SK-N-SH treated with all-trans-retinoic acid at 6 μM for 48 hours (cell line): Measurements from ENCODE around the gene C7orf33.

Experiments used
- BACH2 ChIP-seq: fragments of 250-450 bp; sonication (Bioruptor Pico); IDR thresholded peaks from 2 replicates; pipeline ENCODE4 v1.9.0; 2021; ENCODE audit warnings: mild to moderate bottlenecking, borderline replicate concordance
- CSDC2 ChIP-seq: fragments of 250-450 bp; sonication (Bioruptor Pico); IDR thresholded peaks from 2 replicates; pipeline ENCODE4 v1.5.0; 2020; ENCODE audit warnings: mild to moderate bottlenecking, moderate library complexity
- OSR1 ChIP-seq: fragments of 250-450 bp; sonication (Bioruptor Pico); IDR thresholded peaks from 2 replicates; pipeline ENCODE4 v1.8.0; 2022; ENCODE audit warnings: moderate library complexity, mild to moderate bottlenecking, inconsistent platforms
- RARB ChIP-seq: fragments of 250-450 bp; sonication (Bioruptor Pico); IDR thresholded peaks from 2 replicates; pipeline ENCODE4 v1.8.0; 2021; ENCODE audit warnings: mild to moderate bottlenecking, moderate library complexity
- TCF4 ChIP-seq: fragments of 250-450 bp; sonication (Bioruptor Pico); IDR thresholded peaks from 2 replicates; pipeline ENCODE4 v1.8.0; 2021; ENCODE audit warnings: mild to moderate bottlenecking, moderate library complexity, borderline replicate concordance
- ZFP3 ChIP-seq: fragments of 250-450 bp; sonication (Bioruptor Pico); IDR thresholded peaks from 2 replicates; pipeline ENCODE4 v1.5.0; 2020; ENCODE audit warnings: mild to moderate bottlenecking, moderate library complexity
- ZFP30 ChIP-seq: fragments of 450-650 bp; formaldehyde crosslinking; IDR thresholded peaks from 2 replicates; pipeline ENCODE4 v1.5.0; 2022; ENCODE audit warnings: mild to moderate bottlenecking, moderate library complexity
- TF ChIP-seq, protein P1 (sequence below): fragments of 250-450 bp; sonication (Bioruptor Pico); IDR thresholded peaks from 2 replicates; pipeline ENCODE4 v1.8.0; 2020; ENCODE audit warnings: mild to moderate bottlenecking, moderate library complexity, borderline replicate concordance

DNA sequence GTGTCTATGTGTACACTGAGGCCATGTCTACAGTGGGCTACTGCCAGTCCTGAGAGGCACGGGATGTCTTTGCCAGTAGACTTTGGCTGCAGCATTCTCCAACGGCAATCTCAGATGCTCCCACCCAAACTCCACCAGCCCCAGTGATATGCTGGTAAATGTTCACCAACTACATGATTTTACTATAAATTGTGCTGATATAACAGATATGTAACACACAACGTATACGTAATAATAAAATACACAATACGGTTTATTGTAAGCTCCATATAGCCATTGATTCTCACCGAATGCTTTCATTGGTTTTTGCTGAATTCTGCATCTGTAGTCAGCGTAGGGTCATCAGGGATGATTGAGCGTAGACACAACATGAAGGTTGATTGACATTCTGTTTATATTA lies 47.3 kb upstream of the C7orf33 start:
- TF ChIP-seq, protein P1, sequence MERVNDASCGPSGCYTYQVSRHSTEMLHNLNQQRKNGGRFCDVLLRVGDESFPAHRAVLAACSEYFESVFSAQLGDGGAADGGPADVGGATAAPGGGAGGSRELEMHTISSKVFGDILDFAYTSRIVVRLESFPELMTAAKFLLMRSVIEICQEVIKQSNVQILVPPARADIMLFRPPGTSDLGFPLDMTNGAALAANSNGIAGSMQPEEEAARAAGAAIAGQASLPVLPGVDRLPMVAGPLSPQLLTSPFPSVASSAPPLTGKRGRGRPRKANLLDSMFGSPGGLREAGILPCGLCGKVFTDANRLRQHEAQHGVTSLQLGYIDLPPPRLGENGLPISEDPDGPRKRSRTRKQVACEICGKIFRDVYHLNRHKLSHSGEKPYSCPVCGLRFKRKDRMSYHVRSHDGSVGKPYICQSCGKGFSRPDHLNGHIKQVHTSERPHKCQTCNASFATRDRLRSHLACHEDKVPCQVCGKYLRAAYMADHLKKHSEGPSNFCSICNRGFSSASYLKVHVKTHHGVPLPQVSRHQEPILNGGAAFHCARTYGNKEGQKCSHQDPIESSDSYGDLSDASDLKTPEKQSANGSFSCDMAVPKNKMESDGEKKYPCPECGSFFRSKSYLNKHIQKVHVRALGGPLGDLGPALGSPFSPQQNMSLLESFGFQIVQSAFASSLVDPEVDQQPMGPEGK: no peak
- TF ChIP-seq CSDC2: no peak
- no peak for TF ChIP-seq ZFP3 (CRISPR knock-in tag)
- no peak for TF ChIP-seq OSR1
- TF ChIP-seq RARB (CRISPR knock-in tag): no peak
- no peak for TF ChIP-seq ZFP30 (CRISPR knock-in tag)
- no peak for TF ChIP-seq BACH2
- TF ChIP-seq TCF4 (CRISPR knock-in tag): no peak
